HUES64 (cell line): Measurements from ENCODE around the gene UNC45B.

ENCODE experiments used
- H3K27ac ChIP-seq: 2 replicates; pipeline ENCODE4 v1.7.0; 2013; ENCODE audit warnings: low read depth, low read length, inconsistent platforms
- H3K27me3 ChIP-seq: 2 replicates; pipeline ENCODE4 v1.6.1; 2013; ENCODE audit warnings: mild to moderate bottlenecking, low read length; ENCODE audit not compliant: insufficient read depth
- H3K36me3 ChIP-seq: 2 replicates; pipeline ENCODE4 v1.6.1; 2013; ENCODE audit warnings: mild to moderate bottlenecking, low read length; ENCODE audit not compliant: insufficient read depth
- H3K4me1 ChIP-seq: 2 replicates; pipeline ENCODE4 v1.6.1; 2013; ENCODE audit warnings: mild to moderate bottlenecking, low read length, moderate library complexity; ENCODE audit not compliant: insufficient read depth
- H3K4me3 ChIP-seq: 2 replicates; pipeline ENCODE4 v1.5.1; 2013; ENCODE audit warnings: mild to moderate bottlenecking, low read length, moderate library complexity
- H3K9ac ChIP-seq: 2 replicates; pipeline ENCODE4 v1.6.1; 2013; ENCODE audit warnings: mild to moderate bottlenecking, low read depth, low read length
- H3K9me3 ChIP-seq: 2 replicates; pipeline ENCODE4 v1.6.1; 2013; ENCODE audit warnings: low read depth, low read length; ENCODE audit not compliant: insufficient read depth
- whole genome bisulfite sequencing: fragments of 150-250, 120-280 bp; methylation state at CpG from one replicate; pipeline ENCODE4 v1.1.7; 2013; ENCODE audit warnings: missing lambda C conversion rate; 5-methylcytosine and 5-hydroxymethylcytosine counted together

Gene UNC45B

GRCh38 chr17:35160354-35161201 is 13.0 kb downstream of the UNC45B start:
- Histone ChIP-seq H3K27me3 (no peaks in the 10 kb centered on the region; the same call in 1 of the 2 replicates), H3K4me1 (no peaks in the 10 kb centered on the region), H3K4me3 (no peak overlapping the region), H3K9ac (no peak overlapping the region), H3K9me3 (no peaks in the 10 kb centered on the region), H3K36me3 (no peaks in the 10 kb centered on the region), H3K27ac (no peak overlapping the region)
- 93% methylated on average over 13 of the region's 13 CpGs for WGBS

- no peaks in the 10 kb centered on the region for H3K9me3 ChIP-seq
- no peaks in the 10 kb centered on the region; the same call in 1 of the 2 replicates for H3K27me3 ChIP-seq
- no peaks in the 10 kb centered on the region for H3K4me1 ChIP-seq
- no peak overlapping the region for H3K9ac ChIP-seq
- 88% methylated on average over 3 of the region's 3 CpGs for WGBS
- H3K36me3 ChIP-seq = no peaks in the 10 kb centered on the region
- H3K27ac ChIP-seq = no peak overlapping the region
- H3K4me3 ChIP-seq = no peak overlapping the region
Measured at GRCh38 chr17:35161281-35161761, 13.7 kb downstream of the UNC45B start.

GRCh38 chr17:35162755-35163154 is 15.1 kb downstream of the UNC45B start:
- Histone ChIP-seq H3K36me3 (no peaks in the 10 kb centered on the region), H3K27me3 (no peaks in the 10 kb centered on the region; the same call in 1 of the 2 replicates), H3K27ac (no peak overlapping the region), H3K9me3 (no peaks in the 10 kb centered on the region), H3K4me1 (no peaks in the 10 kb centered on the region), H3K9ac (no peak overlapping the region), H3K4me3 (no peak overlapping the region)
- WGBS = 90% methylated on average over 4 of the region's 4 CpGs

GRCh38 chr17:35163886-35164285 is 16.3 kb downstream of the UNC45B start:
- no peaks in the 10 kb centered on the region for H3K4me1 ChIP-seq
- H3K36me3 ChIP-seq = no peaks in the 10 kb centered on the region
- H3K27ac ChIP-seq = no peak overlapping the region
- H3K27me3 ChIP-seq = no peaks in the 10 kb centered on the region; the same call in 1 of the 2 replicates
- no peak overlapping the region for H3K4me3 ChIP-seq
- WGBS = 97% methylated on average over 7 of the region's 7 CpGs
- no peak overlapping the region for H3K9ac ChIP-seq
- H3K9me3 ChIP-seq = no peaks in the 10 kb centered on the region

- Histone ChIP-seq H3K4me1 (no peaks in the 10 kb centered on the region), H3K27me3 (no peaks in the 10 kb centered on the region; the same call in 1 of the 2 replicates), H3K9me3 (no peaks in the 10 kb centered on the region), H3K27ac (no peak overlapping the region), H3K36me3 (no peaks in the 10 kb centered on the region), H3K9ac (no peak overlapping the region), H3K4me3 (no peak overlapping the region)
- 79% methylated on average over 5 of the region's 5 CpGs for WGBS
Measured at GRCh38 chr17:35164716-35165115, 17.1 kb downstream of the UNC45B start.

GRCh38 chr17:35166526-35166925 is 18.9 kb downstream of the UNC45B start:
- Histone ChIP-seq H3K9me3 (no peaks in the 10 kb centered on the region), H3K4me3 (no peak overlapping the region), H3K4me1 (no peaks in the 10 kb centered on the region), H3K36me3 (no peaks in the 10 kb centered on the region), H3K27me3 (no peaks in the 10 kb centered on the region; the same call in 1 of the 2 replicates), H3K27ac (no peak overlapping the region), H3K9ac (no peak overlapping the region)
- WGBS = 71% methylated on average over 5 of the region's 5 CpGs

GRCh38 chr17:35167046-35167445 is 19.4 kb downstream of the UNC45B start:
- H3K9me3 ChIP-seq = no peaks in the 10 kb centered on the region
- H3K4me3 ChIP-seq = no peak overlapping the region
- 68% methylated on average over 3 of the region's 3 CpGs for WGBS
- no peak overlapping the region for H3K9ac ChIP-seq
- H3K36me3 ChIP-seq = no peaks in the 10 kb centered on the region
- H3K27ac ChIP-seq = no peak overlapping the region
- no peaks in the 10 kb centered on the region for H3K4me1 ChIP-seq
- no peaks in the 10 kb centered on the region; the same call in 1 of the 2 replicates for H3K27me3 ChIP-seq

- no peak overlapping the region for H3K4me3 ChIP-seq
- H3K4me1 ChIP-seq = no peaks in the 10 kb centered on the region
- H3K9ac ChIP-seq = no peak overlapping the region
- no peak overlapping the region for H3K27ac ChIP-seq
- 96% methylated on average over 1 of the region's 1 CpG for WGBS
- H3K27me3 ChIP-seq = no peaks in the 10 kb centered on the region; the same call in 1 of the 2 replicates
- H3K9me3 ChIP-seq = no peaks in the 10 kb centered on the region
- no peaks in the 10 kb centered on the region for H3K36me3 ChIP-seq
Measured at GRCh38 chr17:35167666-35168065, 20.0 kb downstream of the UNC45B start.

- H3K9ac ChIP-seq = no peak overlapping the region
- no peaks in the 10 kb centered on the region for H3K27me3 ChIP-seq
- H3K27ac ChIP-seq = no peak overlapping the region
- no peaks in the 10 kb centered on the region for H3K4me1 ChIP-seq
- no peaks in the 10 kb centered on the region for H3K9me3 ChIP-seq
- H3K36me3 ChIP-seq = no peaks in the 10 kb centered on the region
- H3K4me3 ChIP-seq = no peak overlapping the region
- 94% methylated on average over 17 of the region's 17 CpGs for WGBS
Measured at GRCh38 chr17:35169835-35170363, 22.3 kb downstream of the UNC45B start.

- H3K4me3 ChIP-seq = no peak overlapping the region
- H3K27me3 ChIP-seq = no peaks in the 10 kb centered on the region
- H3K36me3 ChIP-seq = no peaks in the 10 kb centered on the region
- H3K27ac ChIP-seq = no peak overlapping the region
- no peaks in the 10 kb centered on the region for H3K4me1 ChIP-seq
- WGBS = 89% methylated on average over 18 of the region's 18 CpGs
- no peaks in the 10 kb centered on the region for H3K9me3 ChIP-seq
- H3K9ac ChIP-seq = no peak overlapping the region
Measured at GRCh38 chr17:35170968-35171771, 23.6 kb downstream of the UNC45B start.

- Histone ChIP-seq H3K27me3 (no peaks in the 10 kb centered on the region), H3K36me3 (no peaks in the 10 kb centered on the region), H3K27ac (no peak overlapping the region), H3K9me3 (no peaks in the 10 kb centered on the region), H3K4me1 (no peaks in the 10 kb centered on the region), H3K4me3 (no peak overlapping the region), H3K9ac (no peak overlapping the region)
- WGBS = 67% methylated on average over 1 of the region's 2 CpGs
Measured at GRCh38 chr17:35171834-35172233, 24.2 kb downstream of the UNC45B start.
